CD14-positive monocyte (primary cell): ENCODE results near the gene NOL8. TPM values are rescaled to one million over a fixed set of nuclear protein-coding genes. Genes with fewer than 3 reads are reported as not detected.
A peak's percentile ranks its signal among the peaks of the same experiment; 100 is the strongest.

Experiments
- DNase-seq, 3 donors: peaks; one replicate each; pipeline ENCODE4 v3.0.0-alpha.2; 2011 to 2022
- H2AFZ ChIP-seq: 2 replicates; pipeline ENCODE4 v1.6.0; 2012; ENCODE audit warnings: mild to moderate bottlenecking, low read depth, low read length, inconsistent platforms; ENCODE audit not compliant: insufficient read depth, poor library complexity, severe bottlenecking
- H3K27ac ChIP-seq, 2 donors: 1 replicate in 1 of 2; 2 replicates in 1 of 2; pipeline ENCODE4 v1.5.1; 2012 to 2013; ENCODE audit warnings: low read length in 2 of 2, control low read depth in 1 of 2, inconsistent platforms in 1 of 2, low read depth in 1 of 2, mild to moderate bottlenecking in 1 of 2
- H3K27me3 ChIP-seq, 2 donors: one replicate each; pipeline versions ENCODE4 v1.6.0 to v1.6.1; 2011 to 2013; ENCODE audit warnings: low read length in 2 of 2; ENCODE audit not compliant: control insufficient read depth in 2 of 2, insufficient read depth in 2 of 2
- H3K36me3 ChIP-seq, 2 donors: replicated peaks in 1 of 2; 1 replicate in 1 of 2; 2 replicates in 1 of 2; pipeline versions ENCODE4 v1.5.1 to v1.6.1; 2012 to 2013; ENCODE audit warnings: low read length in 2 of 2, control low read depth in 1 of 2, inconsistent platforms in 1 of 2, mild to moderate bottlenecking in 1 of 2; ENCODE audit not compliant: insufficient read depth in 2 of 2, control insufficient read depth in 1 of 2
- H3K4me1 ChIP-seq, 2 donors: 1 replicate in 1 of 2; 2 replicates in 1 of 2; pipeline versions ENCODE4 v1.5.1 to v1.6.1; 2012 to 2013; ENCODE audit warnings: low read length in 2 of 2, control low read depth in 1 of 2, inconsistent platforms in 1 of 2, mild to moderate bottlenecking in 1 of 2, moderate library complexity in 1 of 2; ENCODE audit not compliant: insufficient read depth in 2 of 2, control insufficient read depth in 1 of 2
- H3K4me2 ChIP-seq: replicated peaks from 2 replicates; pipeline ENCODE3; 2012; ENCODE audit warnings: low read length, moderate library complexity, mild to moderate bottlenecking; ENCODE audit not compliant: poor library complexity, severe bottlenecking; ENCODE audit errors: extremely low read depth
- H3K4me3 ChIP-seq, 3 experiments: fragments of 200-600 bp in 1 of 3; sonication (generic) in 1 of 3; replicated peaks in 1 of 3; 1 replicate in 2 of 3; 2 replicates in 1 of 3; pipeline ENCODE4 v1.5.1; 2011 to 2013; ENCODE audit warnings: low read length in 3 of 3, mild to moderate bottlenecking in 3 of 3, control low read depth in 2 of 3, low read depth in 2 of 3, inconsistent platforms in 1 of 3, moderate library complexity in 1 of 3
- H3K79me2 ChIP-seq: 2 replicates; pipeline ENCODE4 v1.6.0; 2012; ENCODE audit warnings: mild to moderate bottlenecking, control low read depth, inconsistent platforms, low read length, moderate library complexity; ENCODE audit not compliant: insufficient read depth
- H3K9ac ChIP-seq: 2 replicates; pipeline ENCODE4 v1.6.0; 2017; ENCODE audit warnings: low read length, mild to moderate bottlenecking; ENCODE audit not compliant: insufficient read depth, poor library complexity, severe bottlenecking
- H3K9me3 ChIP-seq, 2 donors: replicated peaks in 1 of 2; 1 replicate in 1 of 2; 2 replicates in 1 of 2; pipeline versions ENCODE4 v1.5.1 to v1.6.1; 2012 to 2013; ENCODE audit warnings: low read length in 2 of 2, control low read depth in 1 of 2; ENCODE audit not compliant: control insufficient read depth in 1 of 2, insufficient read depth in 1 of 2
- H4K20me1 ChIP-seq: 2 replicates; pipeline ENCODE4 v1.6.0; 2012; ENCODE audit warnings: mild to moderate bottlenecking, low read length, control low read depth, moderate library complexity; ENCODE audit not compliant: insufficient read depth
- H3K27ac Mint-ChIP-seq, 7 donors: one replicate each; pipeline ENCODE4 v1.8.0; 2020; ENCODE audit warnings: mild to moderate bottlenecking in 7 of 7, mixed read lengths in 7 of 7, moderate library complexity in 6 of 7, inconsistent platforms in 2 of 7
- H3K27me3 Mint-ChIP-seq, 3 donors: one replicate each; pipeline ENCODE4 v1.8.0; 2021 to 2022; ENCODE audit warnings: low read depth in 3 of 3, mild to moderate bottlenecking in 3 of 3, mixed read lengths in 3 of 3, moderate library complexity in 3 of 3, inconsistent platforms in 1 of 3
- H3K36me3 Mint-ChIP-seq, 2 donors: one replicate each; pipeline ENCODE4 v1.8.0; 2020; ENCODE audit warnings: mixed read lengths in 2 of 2, inconsistent platforms in 1 of 2, mild to moderate bottlenecking in 1 of 2
- H3K4me1 Mint-ChIP-seq: one replicate; pipeline ENCODE4 v1.8.0; 2020; ENCODE audit warnings: mild to moderate bottlenecking, mixed read lengths
- H3K4me3 Mint-ChIP-seq, 2 donors: one replicate each; pipeline ENCODE4 v1.8.0; 2020; ENCODE audit warnings: mild to moderate bottlenecking in 2 of 2, mixed read lengths in 2 of 2, moderate library complexity in 1 of 2
- H3K9me3 Mint-ChIP-seq, 7 donors: one replicate each; pipeline ENCODE4 v1.8.0; 2020 to 2022; ENCODE audit warnings: mixed read lengths in 7 of 7, mild to moderate bottlenecking in 6 of 7, moderate library complexity in 6 of 7, inconsistent platforms in 2 of 7
- CTCF ChIP-seq: fragments of 200-600 bp; IDR thresholded peaks from one replicate; pipeline ENCODE4 v1.8.0; 2022; ENCODE audit warnings: antibody characterized with exemption, mild to moderate bottlenecking
- WGBS: methylation state at CpG from one replicate; pipeline ENCODE4 v1.1.5; 2013; ENCODE audit warnings: missing lambda C conversion rate; ENCODE audit not compliant: insufficient coverage; 5-methylcytosine and 5-hydroxymethylcytosine counted together
- intact Hi-C, 2 donors: fragments of 100-400 bp; cut with micrococcal nuclease; formaldehyde crosslinking; loops; one replicate each; pipeline versions ENCODE4 v1.15.0 to v1.15.1; 2023
- polyA plus RNA-seq, 3 donors: library from polyadenylated mRNA; depleted of rRNA in 1 of 3; unstranded in 2 of 3; stranded (reverse) in 1 of 3; fragments of 300-500 nt in 2 of 3; fragments of >200 nt in 1 of 3; fragmentation: Illumina TruSeq in 2 of 3; gene quantifications; 1 replicate in 2 of 3; 2 replicates in 1 of 3; pipeline ENCODE4 v1.2.3, GENCODE V29; 2012 to 2021

Gene NOL8
- polyA plus RNA-seq, 3 donors, result 2.9 to 22.0 (median 8.8) TPM

GRCh38 chr9:92276331-92277032, 48.7 kb downstream of the NOL8 start:
- no peak overlapping the region for H3K4me3 Mint-ChIP-seq
- Histone ChIP-seq H2AFZ (no peak overlapping the region), H3K4me1 (peaks cover 0 to 10% of the 10 kb centered on the region in 2 donors), H3K79me2 (no peaks in the 10 kb centered on the region), H3K27me3 (no peaks in the 10 kb centered on the region), H3K4me2 (no peak overlapping the region), H3K36me3 (peaks cover 82 to 98% of the 10 kb centered on the region in 2 donors), H3K9me3 (no peaks in the 10 kb centered on the region), H4K20me1 (no peaks in the 10 kb centered on the region), H3K9ac (peak overlapping the region; percentile 30), H3K27ac (no peak overlapping the region), H3K4me3 (no peak overlapping the region)
- H3K36me3 Mint-ChIP-seq, result peaks cover 84 to 87% of the 10 kb centered on the region in 2 donors
- 12% methylated on average over 4 of the region's 11 CpGs for WGBS
- H3K27me3 Mint-ChIP-seq, result no peaks in the 10 kb centered on the region
- intact Hi-C loops, result no loop called here
- peak overlapping the region in 4 of 7 donors; percentile 28 to 67 (median 34) for H3K27ac Mint-ChIP-seq
- peaks cover 15% of the 10 kb centered on the region for H3K4me1 Mint-ChIP-seq
- H3K9me3 Mint-ChIP-seq, result no peaks in the 10 kb centered on the region
- DNase-seq, result no peak
- no peak for TF ChIP-seq CTCF

- intact Hi-C loops, result no loop called here
Observed at GRCh38 chr9:92275541-92275940, 49.6 kb downstream of the NOL8 start.

More at GRCh38 chr9:92275541-92275940, 49.6 kb downstream of the NOL8 start:
- TF ChIP-seq CTCF, result no peak
- DNase-seq, result peak; percentile 6 to 35 (median 10)
- peak overlapping the region in 2 of 7 donors; percentile 28 to 30 for H3K27ac Mint-ChIP-seq
- peaks cover 15% of the 10 kb centered on the region for H3K4me1 Mint-ChIP-seq
- Histone ChIP-seq H3K27ac (no peak overlapping the region), H3K36me3 (peaks cover 87 to 98% of the 10 kb centered on the region in 2 donors), H3K4me3 (no peak overlapping the region), H2AFZ (no peak overlapping the region), H3K4me1 (peaks cover 0 to 10% of the 10 kb centered on the region in 2 donors), H4K20me1 (no peaks in the 10 kb centered on the region), H3K79me2 (no peaks in the 10 kb centered on the region), H3K4me2 (no peak overlapping the region), H3K9ac (no peak overlapping the region), H3K27me3 (no peaks in the 10 kb centered on the region), H3K9me3 (no peaks in the 10 kb centered on the region)
- H3K36me3 Mint-ChIP-seq, result peaks cover 88 to 93% of the 10 kb centered on the region in 2 donors
- H3K27me3 Mint-ChIP-seq, result no peaks in the 10 kb centered on the region
- WGBS, result 100% methylated on average over 1 of the region's 6 CpGs
- no peak overlapping the region for H3K4me3 Mint-ChIP-seq
- no peaks in the 10 kb centered on the region for H3K9me3 Mint-ChIP-seq
